DMS114 treated with DMSO at 0.1 percent for 48 hours (cell line): Measurements from ENCODE around the gene LUC7L2.
"Not testable (repeated sequence)": the region's sequence is repeated elsewhere in the genome, so short reads cannot be mapped to it uniquely, and the experiment has no call there.

Source experiments
- DNase-seq: peaks from one replicate; lab custom pipeline; 2025; ENCODE audit not compliant: unreplicated experiment; lab: John Stamatoyannopoulos, UW

Gene LUC7L2, protein sequence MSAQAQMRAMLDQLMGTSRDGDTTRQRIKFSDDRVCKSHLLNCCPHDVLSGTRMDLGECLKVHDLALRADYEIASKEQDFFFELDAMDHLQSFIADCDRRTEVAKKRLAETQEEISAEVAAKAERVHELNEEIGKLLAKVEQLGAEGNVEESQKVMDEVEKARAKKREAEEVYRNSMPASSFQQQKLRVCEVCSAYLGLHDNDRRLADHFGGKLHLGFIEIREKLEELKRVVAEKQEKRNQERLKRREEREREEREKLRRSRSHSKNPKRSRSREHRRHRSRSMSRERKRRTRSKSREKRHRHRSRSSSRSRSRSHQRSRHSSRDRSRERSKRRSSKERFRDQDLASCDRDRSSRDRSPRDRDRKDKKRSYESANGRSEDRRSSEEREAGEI

DNA sequence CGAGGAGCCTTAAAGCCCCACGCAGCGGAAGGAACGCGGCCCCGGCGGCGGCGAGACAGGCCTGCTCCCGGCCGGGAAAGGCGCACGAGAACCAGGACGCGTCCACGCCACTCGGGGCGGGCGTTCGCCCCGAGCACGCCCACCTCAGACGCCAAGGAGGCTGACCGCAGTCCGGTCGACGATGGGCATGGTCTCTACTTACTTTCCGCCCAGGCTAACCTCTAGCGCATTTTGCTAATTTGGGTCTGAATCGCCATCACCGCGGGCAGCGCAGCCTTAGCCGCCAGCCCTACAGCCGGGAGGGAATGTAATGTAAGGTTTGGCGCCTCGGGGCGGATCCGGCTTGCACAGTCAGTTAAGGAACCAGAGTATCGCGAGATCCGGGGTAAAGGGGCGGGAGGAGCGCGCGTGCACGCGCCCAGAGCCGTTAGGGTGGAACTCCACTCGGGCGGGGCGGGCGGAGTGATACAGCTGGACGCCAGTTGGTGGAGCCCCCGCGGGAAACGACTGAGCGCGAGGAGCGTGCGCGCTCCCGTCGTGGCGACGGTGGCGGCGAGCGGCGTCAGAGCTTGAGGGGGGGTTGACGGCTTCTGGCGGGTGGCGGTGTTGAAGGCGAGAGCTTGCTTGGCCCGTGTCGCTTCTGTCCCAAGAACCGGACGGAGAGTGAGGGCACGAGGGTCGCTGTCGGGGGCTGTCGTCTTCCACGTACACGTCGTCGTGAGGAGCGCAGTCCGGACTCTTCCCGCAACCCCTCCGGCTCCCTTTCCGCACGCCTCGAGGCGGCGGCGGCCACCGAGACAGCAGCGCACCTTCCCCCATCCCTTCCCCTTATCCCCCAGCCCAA lies at the start of gene LUC7L2:
TSS of gene LUC7L2 (plus strand) at position 529 of the 844 bp plus-strand sequence. CDS start 368 bp downstream, outside the sequence.
- peak; percentile 95 for DNase-seq

DNA sequence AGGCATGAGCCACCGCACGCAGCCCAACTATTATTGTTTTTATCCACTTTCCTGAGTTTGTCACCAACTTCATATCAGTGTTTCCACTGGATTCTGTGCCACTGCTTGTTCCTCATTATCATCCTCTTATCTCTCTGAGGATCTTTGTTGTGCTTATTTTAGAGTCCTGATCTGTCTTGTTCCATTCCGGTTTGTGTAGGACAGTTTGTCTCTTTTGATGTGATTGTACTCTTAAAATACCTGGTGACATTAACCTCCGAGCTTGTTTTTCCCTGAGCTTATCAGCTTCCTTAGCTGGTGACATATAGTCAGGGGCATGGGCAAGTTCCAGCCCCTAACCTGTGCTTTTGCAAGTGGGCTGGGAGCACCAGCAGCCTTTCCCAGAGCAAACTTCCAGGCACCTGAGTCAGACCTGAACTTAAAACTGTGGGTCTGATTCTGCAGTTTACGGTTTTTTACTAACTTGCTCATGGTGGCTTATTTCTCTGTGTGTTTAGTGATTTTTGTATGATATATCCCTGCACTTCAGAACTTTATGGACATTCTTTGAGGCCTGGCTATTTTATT lies 41.7 kb upstream of the LUC7L2 start:
- DNase-seq = no peak

DNA sequence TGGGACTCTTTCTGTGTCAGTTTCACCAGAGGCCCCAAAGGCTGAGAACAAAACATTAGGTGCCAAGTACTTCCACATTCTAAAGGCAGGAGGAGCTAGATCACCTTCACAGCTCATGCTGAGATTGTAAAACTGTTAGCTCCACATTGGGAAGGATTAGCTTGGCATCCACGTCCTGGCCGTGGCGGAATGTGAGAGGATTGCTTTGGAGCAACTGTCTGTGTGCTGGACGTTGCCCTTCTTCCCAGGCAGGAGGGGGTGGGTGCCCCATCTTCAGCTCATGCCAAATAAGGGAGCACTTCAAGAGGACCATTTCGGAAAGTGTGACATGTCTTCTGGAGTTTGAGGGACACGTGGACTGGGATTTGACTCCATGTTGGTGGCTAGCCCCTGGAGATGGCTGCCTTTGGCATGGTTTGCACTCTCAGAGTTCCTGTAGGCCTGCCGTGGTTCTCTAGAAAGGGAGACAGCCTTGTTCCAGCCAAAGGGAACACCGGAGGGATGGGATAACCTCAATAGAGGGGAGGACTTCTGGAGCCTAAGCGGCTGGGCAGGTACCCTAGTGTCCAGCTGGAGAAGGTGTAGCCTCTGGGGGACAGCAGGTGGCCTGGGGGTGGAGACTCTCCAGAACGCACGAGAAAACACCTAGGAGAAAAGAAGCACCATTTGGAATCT lies 38.5 kb upstream of the LUC7L2 start:
- DNase-seq = peak; percentile 37

DNA sequence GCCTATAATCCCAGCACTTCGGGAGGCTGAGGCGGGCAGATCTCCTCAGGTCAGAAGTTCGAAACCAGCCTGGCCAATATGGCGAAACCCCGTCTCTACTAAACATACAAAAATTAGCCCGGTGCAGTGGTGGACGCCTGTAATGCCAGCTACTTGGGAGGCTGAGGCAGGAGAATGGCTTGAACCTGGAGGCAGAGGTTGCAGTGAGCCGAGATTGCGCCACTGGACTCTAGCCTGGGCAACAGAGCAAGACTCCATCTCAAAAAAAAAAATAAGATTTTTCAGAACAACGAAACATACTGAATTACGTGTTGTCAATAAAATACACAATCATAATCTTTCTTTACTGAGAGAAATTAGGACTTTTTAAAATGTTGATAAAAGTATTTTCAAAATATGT lies 35.0 kb upstream of the LUC7L2 start:
- DNase-seq = not testable (repeated sequence)

DNA sequence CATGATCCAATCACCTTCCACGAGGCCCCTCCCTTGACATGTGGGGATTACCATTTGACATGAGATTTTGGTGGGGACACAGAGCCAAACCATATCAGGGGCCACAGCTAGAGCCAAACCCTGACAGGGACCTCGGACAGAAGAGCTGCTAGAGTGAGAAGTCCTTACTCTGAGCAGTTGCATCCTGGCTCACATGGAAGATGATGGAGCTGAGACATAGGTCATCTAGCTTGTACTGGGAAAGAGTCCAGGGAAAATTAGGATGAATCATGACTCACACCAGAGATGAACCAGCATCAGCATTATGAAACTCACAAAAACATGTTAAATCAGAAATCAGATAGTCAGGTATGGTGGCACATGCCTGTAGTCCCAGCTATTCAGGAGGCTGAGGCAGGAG lies 31.3 kb upstream of the LUC7L2 start:
- DNase-seq = no peak

DNA sequence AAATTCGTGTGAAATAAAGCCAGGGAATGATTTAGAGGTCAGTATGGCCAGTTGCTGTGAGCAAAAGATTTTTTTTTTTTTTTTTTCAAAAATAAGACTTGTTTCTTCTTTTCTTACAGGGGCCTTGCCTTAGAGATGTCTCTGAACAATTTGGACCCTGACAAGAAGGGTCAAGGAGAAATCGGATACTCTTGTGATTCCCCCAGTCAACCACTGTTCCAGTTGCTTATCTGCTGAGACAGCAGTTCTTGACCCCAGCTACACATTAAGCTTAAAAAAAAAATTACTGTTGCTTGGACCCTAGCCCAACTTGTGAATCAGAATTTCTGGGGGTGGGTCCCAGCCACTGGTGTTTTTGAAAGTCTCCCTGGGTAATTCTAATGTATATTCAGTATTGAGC lies 30.6 kb upstream of the LUC7L2 start:
- DNase-seq = no peak

DNA sequence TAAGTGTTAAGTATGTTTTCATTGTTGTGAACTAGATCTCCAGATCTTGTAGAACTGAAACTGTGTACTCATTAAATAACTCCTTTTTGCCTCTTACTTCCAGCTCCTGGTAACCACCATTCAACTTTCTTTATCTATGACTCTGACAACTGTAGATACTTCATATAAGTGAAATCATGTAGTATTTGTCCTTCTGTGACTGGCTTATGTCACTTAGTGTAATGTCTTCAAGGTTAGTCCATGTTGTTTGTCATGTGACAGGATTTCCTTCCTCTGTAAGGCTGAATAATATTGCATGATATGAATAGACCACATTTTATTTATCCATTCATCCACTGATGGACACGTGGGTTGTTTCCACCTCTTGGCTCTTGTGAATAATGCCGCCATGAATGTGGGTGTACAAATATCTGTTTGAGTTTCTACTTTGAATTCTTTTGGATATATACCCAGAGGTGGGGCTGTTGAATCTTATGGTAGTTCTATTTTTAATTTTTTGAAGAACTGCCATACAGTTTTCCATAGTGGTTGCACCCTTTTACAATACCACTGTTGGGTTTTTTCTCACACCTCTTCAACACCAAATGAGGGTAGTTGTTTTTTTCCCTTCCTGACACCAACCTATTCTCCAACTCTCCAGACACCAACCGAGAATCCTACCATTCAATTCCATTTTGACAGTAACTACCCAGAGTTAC lies 29.2 kb upstream of the LUC7L2 start:
- DNase-seq = no peak

DNA sequence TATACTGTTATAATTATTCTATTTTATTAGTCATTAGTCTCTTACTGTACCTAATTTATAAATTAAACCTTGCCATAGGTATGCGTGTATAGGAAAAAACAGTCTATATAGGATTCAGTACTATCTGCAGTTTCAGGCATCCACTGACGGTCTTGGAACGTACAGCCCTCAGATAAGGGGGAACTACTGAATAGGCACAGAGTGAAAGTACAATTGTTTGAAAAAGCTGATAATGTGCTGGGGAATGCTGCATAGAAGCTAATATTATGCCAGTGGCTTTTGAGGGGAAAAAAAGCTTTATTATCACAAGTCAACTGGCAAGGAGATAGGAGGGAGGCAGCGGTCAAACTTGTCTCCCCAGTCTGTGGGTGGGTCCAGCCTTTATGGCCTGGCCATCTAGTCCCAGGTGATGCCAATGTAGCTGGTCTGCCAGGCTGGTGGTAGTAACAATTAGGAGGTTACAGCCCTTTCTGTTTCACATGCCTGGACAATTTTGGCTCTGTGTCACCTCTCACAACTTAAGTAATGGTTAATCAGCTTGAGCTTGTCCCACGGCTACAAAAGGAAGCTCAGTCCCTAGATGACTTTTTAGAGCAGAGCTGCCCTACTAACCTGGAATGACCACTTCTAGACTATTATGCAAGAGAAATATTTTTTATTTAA lies 26.9 kb upstream of the LUC7L2 start:
- no peak for DNase-seq

DNA sequence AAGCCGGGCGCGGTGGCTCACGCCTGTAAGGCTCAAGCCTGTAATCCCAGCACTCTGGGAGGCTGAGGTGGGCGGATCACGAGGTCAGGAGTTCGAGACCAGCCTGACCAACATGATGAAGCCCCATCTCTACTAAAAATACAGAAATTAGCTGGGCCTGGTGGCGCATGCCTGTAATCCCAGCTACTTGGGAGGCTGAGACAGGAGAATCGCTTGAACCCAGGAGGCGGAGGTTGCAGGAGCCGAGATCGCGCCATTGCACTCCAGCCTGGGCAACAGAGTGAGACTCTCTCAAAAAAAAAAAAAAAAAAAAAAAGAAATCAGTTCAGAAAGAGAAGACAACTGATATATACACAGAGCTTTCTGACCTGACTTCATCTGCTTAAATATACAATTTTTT lies 26.3 kb upstream of the LUC7L2 start:
- not testable (repeated sequence) for DNase-seq

DNA sequence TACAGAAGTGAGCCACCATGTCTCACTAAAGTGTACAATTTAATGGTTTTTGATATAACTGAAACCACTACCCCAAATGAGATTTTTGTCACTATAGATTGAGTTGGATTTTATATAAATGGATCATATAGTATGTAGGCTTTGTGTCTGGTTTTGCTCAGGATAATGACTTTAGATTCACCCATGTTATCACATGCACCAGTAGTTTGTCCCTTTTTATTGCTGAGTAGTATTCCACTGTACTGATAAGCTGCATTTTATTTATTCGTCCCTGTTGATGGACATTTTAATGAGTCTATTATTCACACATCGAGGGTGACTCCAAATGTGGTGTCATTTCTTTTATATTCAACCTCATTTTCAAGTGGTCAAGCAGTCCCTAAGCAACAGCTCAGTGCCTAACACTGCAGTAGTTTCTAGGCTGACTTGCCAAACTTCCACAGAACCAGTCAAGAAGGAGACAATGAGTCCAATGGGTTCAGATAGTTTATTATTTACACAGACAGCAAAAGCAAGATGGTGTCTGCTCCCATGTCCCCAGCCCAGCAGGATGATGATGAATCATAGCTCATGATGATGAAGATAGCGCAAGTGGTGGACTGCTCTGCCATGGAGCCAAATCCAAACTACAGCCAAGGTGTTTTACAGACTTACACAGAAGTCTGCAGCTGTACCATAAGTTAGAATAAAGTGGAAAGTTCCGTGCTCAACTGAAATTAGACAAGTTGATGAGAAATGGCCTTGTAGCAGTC lies 25.1 kb upstream of the LUC7L2 start:
- no peak for DNase-seq

DNA sequence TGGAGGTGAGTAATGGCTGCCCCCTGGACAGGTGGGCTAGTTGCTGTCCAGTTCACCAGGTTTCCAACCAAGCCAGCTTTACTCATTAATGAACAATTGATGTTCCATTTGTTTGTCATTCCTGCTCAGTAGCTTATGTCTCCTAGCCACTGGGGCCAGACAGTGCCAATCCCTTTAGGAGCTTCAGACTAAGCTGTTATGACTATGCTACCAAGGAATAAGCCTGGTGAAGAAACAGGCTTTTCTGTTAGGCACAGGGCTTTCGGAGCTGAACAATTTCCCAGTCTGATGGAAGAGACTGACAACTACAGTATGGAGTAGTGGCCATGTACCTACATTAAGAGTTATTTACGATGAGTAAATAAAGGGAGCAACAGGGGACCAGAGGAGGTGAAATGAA lies 20.7 kb upstream of the LUC7L2 start:
- no peak for DNase-seq

DNA sequence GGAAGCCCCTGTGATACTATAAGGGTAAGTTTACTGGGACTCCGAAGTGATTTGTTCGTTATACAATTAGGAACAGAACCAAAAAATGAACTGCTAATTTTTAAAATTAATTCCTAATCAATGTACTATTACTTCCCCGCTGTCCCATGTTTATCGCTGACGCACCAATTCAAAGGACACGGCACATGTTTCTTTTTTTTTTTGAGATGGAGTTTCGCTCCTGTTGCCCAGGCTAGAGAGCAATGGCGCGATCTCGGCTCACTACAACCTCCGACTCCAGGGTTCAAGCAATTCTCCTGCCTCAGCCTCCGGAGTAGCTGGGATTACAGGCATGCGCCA lies 20.0 kb upstream of the LUC7L2 start:
- no peak for DNase-seq

DNA sequence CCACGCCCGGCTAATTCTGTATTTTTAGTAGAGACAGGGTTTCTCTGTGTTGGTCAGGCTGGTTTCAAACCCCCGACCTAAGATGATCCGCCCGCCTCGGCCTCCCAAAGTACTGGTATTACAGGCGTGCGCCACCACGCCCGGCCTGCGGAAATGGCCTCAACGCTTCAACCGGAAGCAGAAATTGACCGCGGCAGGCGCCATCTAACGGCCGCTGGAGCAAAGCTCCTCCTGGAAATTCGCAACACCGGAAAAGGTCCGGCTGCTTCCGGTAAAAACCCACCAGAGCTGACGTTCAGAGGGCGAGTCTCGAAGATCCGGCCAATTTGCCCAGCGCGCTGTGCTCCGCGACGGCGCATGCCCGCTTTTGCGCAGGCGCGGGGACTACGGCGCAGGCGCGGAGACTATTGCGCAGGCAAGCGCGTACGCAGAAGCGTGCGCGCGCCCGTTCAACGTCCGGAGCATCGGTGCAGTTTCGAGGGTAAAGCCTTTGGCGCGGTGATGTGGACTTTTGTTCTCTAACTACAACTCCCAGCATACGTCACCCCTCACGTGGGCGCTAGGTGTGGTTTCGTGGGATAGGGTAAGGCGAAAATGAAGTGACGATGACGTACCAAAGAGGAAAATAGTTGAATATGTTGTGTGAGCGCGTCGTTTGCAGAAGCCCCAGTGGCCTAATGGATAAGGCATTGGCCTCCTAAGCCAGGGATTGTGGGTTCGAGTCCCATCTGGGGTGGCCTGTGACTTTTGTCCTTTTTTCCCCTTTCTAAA lies 19.5 kb upstream of the LUC7L2 start:
- DNase-seq = peak; percentile 99

DNA sequence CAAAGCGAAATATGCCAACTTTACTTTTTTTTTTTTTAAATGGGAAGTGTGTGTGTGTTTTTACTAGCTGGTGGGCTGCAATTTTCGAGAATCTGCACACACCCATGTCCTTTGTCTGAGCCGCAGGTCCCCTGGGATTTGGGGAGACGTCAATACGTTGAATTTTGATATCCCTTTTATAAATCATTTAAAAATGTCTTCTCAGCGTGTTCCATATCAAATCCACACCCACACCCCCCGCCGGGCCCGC lies 19.0 kb upstream of the LUC7L2 start:
- no peak for DNase-seq

DNA sequence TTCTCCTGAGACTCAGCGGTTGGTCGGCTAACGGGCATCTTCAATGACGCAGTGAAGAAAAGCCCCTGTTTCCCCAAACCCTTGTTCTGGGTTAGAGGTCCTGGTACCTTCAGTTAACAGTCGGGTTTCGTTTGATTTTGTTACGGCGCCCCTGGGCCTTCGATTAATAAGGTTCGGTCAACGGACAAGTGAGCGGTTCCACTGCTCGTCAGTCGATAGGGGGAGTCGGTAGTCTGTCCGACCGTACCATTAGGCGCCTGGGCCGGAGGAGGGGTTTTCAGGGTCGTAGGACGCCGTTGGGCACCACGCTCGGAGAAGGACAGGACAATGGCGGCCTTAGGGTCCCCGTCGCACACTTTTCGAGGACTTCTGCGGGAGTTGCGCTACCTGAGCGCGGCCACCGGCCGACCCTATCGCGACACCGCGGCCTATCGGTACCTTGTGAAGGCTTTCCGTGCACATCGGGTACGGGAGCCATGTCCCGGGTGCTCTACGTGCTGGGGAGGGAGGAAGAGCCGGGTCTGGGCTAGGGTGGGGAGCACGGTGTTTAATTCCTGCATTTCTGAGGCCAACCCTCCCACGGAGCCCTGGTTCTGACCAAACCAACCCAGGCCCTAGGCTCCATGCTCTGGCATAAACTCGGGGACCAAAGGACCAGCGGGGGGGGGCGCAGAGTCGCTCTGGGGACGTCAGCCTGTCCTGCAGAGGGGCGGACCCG lies 18.5 kb upstream of the LUC7L2 start, which contains the start of gene FMC1:
TSS of gene FMC1 (plus strand) at position 280 of the 718 bp plus-strand sequence. CDS start at position 328, 48 bp downstream.
- peak; percentile 85 for DNase-seq

DNA sequence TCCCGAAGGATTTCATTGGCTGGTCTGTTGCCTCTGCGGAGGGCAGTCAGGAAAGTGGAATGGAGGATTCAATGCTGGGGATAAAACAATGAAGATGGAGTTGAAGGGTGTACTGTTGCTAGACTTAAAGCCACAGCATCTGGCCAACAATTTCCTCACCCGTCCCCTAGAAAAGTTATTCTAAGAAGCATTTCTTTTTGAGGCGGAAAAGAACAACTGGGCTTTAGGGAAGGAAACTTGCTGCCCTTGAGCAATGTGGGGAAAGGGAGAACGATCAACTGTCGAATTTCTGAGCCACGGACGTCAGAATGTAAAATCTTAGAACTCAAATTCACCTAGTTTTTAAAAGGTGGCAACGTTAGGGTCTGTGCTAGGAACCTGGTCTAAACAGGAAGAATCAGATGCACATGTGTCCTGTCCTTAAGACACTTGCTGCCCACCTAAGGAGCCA lies 17.9 kb upstream of the LUC7L2 start:
- DNase-seq = no peak

DNA sequence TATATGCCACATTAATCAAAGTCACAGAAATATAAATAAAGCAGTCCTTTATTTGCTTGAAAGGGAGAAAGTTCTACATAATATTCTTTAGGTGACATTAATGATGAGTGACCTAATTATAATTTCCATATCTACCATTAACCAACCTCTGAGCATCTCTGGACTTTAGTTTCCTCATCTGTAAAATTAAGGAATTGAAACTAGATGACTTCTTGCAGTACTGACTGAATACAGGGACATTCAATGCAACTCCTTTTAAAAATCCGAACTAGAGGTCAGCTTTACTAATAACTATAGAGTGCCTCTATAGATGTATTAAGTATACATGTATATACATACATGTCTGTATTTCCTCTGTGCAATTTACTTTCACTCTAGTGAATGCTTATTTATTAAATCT lies 14.7 kb upstream of the LUC7L2 start:
- no peak for DNase-seq

DNA sequence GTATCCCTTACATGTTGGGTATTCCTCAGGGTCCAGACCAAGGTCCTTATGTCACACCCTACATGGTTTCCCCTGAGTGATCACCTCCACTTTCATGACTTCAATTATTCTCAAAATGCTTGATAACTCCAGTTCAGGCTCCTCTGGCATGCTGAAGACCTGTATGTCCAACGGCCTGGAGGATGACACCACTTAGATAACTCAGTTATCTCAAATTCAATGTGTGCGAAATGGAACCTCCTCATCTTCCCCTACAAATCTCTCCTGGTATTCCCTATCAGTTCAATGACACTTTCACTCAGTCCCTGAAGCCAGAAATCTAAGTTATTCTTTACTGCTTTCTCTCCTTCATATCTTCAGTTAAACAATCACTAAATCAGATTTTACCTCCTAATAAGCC lies 8.7 kb upstream of the LUC7L2 start:
- DNase-seq = no peak
